Mesenchymal stem cell (in vitro differentiated cells and primary cell): ENCODE measurements around the gene TPPP.

ENCODE experiments used
- DNase-seq: peaks from one replicate; pipeline ENCODE4 v3.0.0-alpha.2; 2013
- H2AFZ ChIP-seq: one replicate; pipeline ENCODE4 v1.6.1; 2013; ENCODE audit warnings: low read depth, mild to moderate bottlenecking, control low read depth, inconsistent platforms, low read length, moderate library complexity
- H2AK5ac ChIP-seq: 2 replicates; pipeline ENCODE4 v1.6.1; 2013; ENCODE audit warnings: low read length, moderate library complexity, mild to moderate bottlenecking, inconsistent platforms; ENCODE audit not compliant: severe bottlenecking
- H2BK120ac ChIP-seq: one replicate; pipeline ENCODE4 v1.6.1; 2013; ENCODE audit warnings: low read depth, mild to moderate bottlenecking, inconsistent platforms, low read length, moderate library complexity
- H2BK12ac ChIP-seq, 2 experiments: one replicate each; pipeline ENCODE4 v1.6.1; 2013; ENCODE audit warnings: inconsistent platforms in 2 of 2, low read length in 2 of 2, mild to moderate bottlenecking in 2 of 2, moderate library complexity in 2 of 2, control low read depth in 1 of 2
- H2BK15ac ChIP-seq: one replicate; pipeline ENCODE4 v1.6.1; 2013; ENCODE audit warnings: mild to moderate bottlenecking, low read depth, inconsistent platforms; ENCODE audit not compliant: poor library complexity, severe bottlenecking
- H2BK5ac ChIP-seq: 2 replicates; pipeline ENCODE4 v1.6.1; 2013; ENCODE audit warnings: low read depth, mild to moderate bottlenecking, low read length, control low read depth, inconsistent platforms; ENCODE audit not compliant: poor library complexity, severe bottlenecking
- H3K14ac ChIP-seq, 2 experiments: one replicate each; pipeline ENCODE4 v1.6.1; 2013; ENCODE audit warnings: inconsistent platforms in 2 of 2, low read length in 2 of 2, control low read depth in 1 of 2, mild to moderate bottlenecking in 1 of 2, moderate library complexity in 1 of 2
- H3K18ac ChIP-seq, 2 experiments: one replicate each; pipeline ENCODE4 v1.6.1; 2013; ENCODE audit warnings: inconsistent platforms in 2 of 2, low read length in 2 of 2, control low read depth in 1 of 2, low read depth in 1 of 2, mild to moderate bottlenecking in 1 of 2
- H3K23ac ChIP-seq, 2 experiments: one replicate each; pipeline ENCODE4 v1.6.1; 2013; ENCODE audit warnings: inconsistent platforms in 2 of 2, low read length in 2 of 2, mild to moderate bottlenecking in 2 of 2, moderate library complexity in 2 of 2, control low read depth in 1 of 2
- H3K27ac ChIP-seq: 2 replicates; pipeline ENCODE4 v1.5.1; 2013; ENCODE audit warnings: mild to moderate bottlenecking, moderate library complexity, low read length, control low read depth, inconsistent platforms; ENCODE audit not compliant: poor library complexity, severe bottlenecking
- H3K27me3 ChIP-seq, 2 experiments: 2 replicates each; pipeline versions ENCODE4 v1.6.1 to v1.7.0; 2013; ENCODE audit warnings: low read length in 2 of 2, mild to moderate bottlenecking in 2 of 2, moderate library complexity in 2 of 2, control low read depth in 1 of 2, inconsistent platforms in 1 of 2; ENCODE audit not compliant: control insufficient read depth in 1 of 2, insufficient read depth in 1 of 2
- H3K36me3 ChIP-seq, 2 experiments: 2 replicates each; pipeline versions ENCODE4 v1.6.1 to v1.7.0; 2013; ENCODE audit warnings: low read length in 2 of 2, control low read depth in 1 of 2, inconsistent platforms in 1 of 2, low read depth in 1 of 2, mild to moderate bottlenecking in 1 of 2; ENCODE audit not compliant: insufficient read depth in 2 of 2, control insufficient read depth in 1 of 2
- H3K4ac ChIP-seq, 2 experiments: one replicate each; pipeline ENCODE4 v1.6.1; 2013; ENCODE audit warnings: inconsistent platforms in 2 of 2, low read length in 2 of 2, mild to moderate bottlenecking in 2 of 2, moderate library complexity in 2 of 2, control low read depth in 1 of 2, low read depth in 1 of 2
- H3K4me1 ChIP-seq: 2 replicates; pipeline ENCODE4 v1.6.1; 2013; ENCODE audit warnings: low read depth, low read length, control low read depth; ENCODE audit not compliant: control insufficient read depth, insufficient read depth
- H3K4me2 ChIP-seq: 2 replicates; pipeline ENCODE4 v1.6.1; 2013; ENCODE audit warnings: low read length, mild to moderate bottlenecking, inconsistent platforms; ENCODE audit not compliant: poor library complexity, severe bottlenecking
- H3K4me3 ChIP-seq, 2 experiments: 2 replicates each; pipeline versions ENCODE4 v1.5.1 to v1.7.0; 2013; ENCODE audit warnings: low read length in 2 of 2, mild to moderate bottlenecking in 2 of 2, control low read depth in 1 of 2, low read depth in 1 of 2; ENCODE audit not compliant: insufficient read depth in 1 of 2
- H3K79me1 ChIP-seq: replicated peaks from 2 replicates; pipeline ENCODE4 v1.6.1; 2013; ENCODE audit warnings: mild to moderate bottlenecking, control low read depth, low read length, inconsistent platforms; ENCODE audit not compliant: poor library complexity, severe bottlenecking
- H3K9ac ChIP-seq: 2 replicates; pipeline ENCODE4 v1.7.0; 2013; ENCODE audit warnings: mild to moderate bottlenecking, low read length, moderate library complexity
- H3K9me3 ChIP-seq: 2 replicates; pipeline ENCODE4 v1.7.0; 2013; ENCODE audit warnings: mild to moderate bottlenecking, low read length; ENCODE audit not compliant: control insufficient read depth
- H4K8ac ChIP-seq: one replicate; pipeline ENCODE4 v1.6.1; 2013; ENCODE audit warnings: inconsistent platforms, mild to moderate bottlenecking, low read length, moderate library complexity
- H4K91ac ChIP-seq: one replicate; pipeline ENCODE4 v1.6.1; 2013; ENCODE audit warnings: mild to moderate bottlenecking, low read length, inconsistent platforms
- WGBS: methylation state at CpG from one replicate; pipeline ENCODE4 v1.1.7; 2013; ENCODE audit warnings: mixed read lengths; 5-methylcytosine and 5-hydroxymethylcytosine counted together

TPPP gene

GRCh38 chr5:637581-638450 lies 55.3 kb downstream of the TPPP start:
- Histone ChIP-seq H3K23ac (no peak overlapping the region), H4K8ac (no peak overlapping the region)

DNA sequence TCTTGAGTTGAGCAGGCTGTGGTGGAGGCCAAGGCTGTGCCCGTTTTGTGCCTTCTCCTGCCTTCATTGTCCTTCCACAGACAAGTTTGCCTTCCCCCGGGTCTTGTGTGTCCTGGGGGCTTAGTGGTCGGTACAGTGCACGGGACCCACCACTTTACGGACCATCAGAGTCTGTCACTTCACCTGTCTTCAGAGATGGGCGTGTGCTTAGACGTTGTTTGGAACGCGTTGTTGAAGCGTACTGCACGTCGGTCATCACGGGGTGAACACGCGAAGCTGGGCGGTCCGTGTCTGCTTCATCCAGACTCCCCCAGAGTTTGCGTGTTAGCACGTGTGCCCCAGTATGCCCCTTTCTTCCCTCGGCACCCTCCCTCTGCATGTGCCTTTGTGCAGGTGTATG lies 56.2 kb downstream of the TPPP start:
- Histone ChIP-seq H2BK12ac (no peak overlapping the region), H4K8ac (no peak overlapping the region), H3K79me1 (peaks cover 8% of the 10 kb centered on the region), H2BK5ac (no peak overlapping the region), H3K4me2 (no peak overlapping the region), H3K36me3 (peaks cover 28 to 71% of the 10 kb centered on the region in 2 experiments), H3K4me3 (peak overlapping the region in 1 of 2 experiments; percentile 11), H3K23ac (no peak overlapping the region), H2BK120ac (no peak overlapping the region), H3K27me3 (no peaks in the 10 kb centered on the region), H2AK5ac (no peak overlapping the region), H4K91ac (no peak overlapping the region), H3K4me1 (no peaks in the 10 kb centered on the region), H3K18ac (no peak overlapping the region), H3K9me3 (no peaks in the 10 kb centered on the region), H3K4ac (no peak overlapping the region), H3K14ac (no peak overlapping the region), H3K27ac (no peak overlapping the region), H2AFZ (no peak overlapping the region), H2BK15ac (no peak overlapping the region), H3K9ac (no peak overlapping the region)
- WGBS = 88% methylated on average over 20 of the region's 20 CpGs
- no peak for DNase-seq

More at GRCh38 chr5:637581-638450, 55.3 kb downstream of the TPPP start:
- H3K9ac ChIP-seq = no peak overlapping the region
- H2BK12ac ChIP-seq = no peak overlapping the region
- H2BK15ac ChIP-seq = no peak overlapping the region
- no peak overlapping the region for H3K4me3 ChIP-seq
- no peak overlapping the region for H2AK5ac ChIP-seq
- H2AFZ ChIP-seq = no peak overlapping the region
- no peak overlapping the region for H2BK5ac ChIP-seq
- H3K14ac ChIP-seq = no peak overlapping the region
- no peak overlapping the region for H3K4me2 ChIP-seq
- H3K9me3 ChIP-seq = no peaks in the 10 kb centered on the region
- WGBS = 98% methylated on average over 42 of the region's 42 CpGs
- DNase-seq = no peak
- peaks cover 28 to 78% of the 10 kb centered on the region in 2 experiments for H3K36me3 ChIP-seq
- no peak overlapping the region for H3K4ac ChIP-seq
- H3K27me3 ChIP-seq = no peaks in the 10 kb centered on the region
- H2BK120ac ChIP-seq = no peak overlapping the region
- H4K91ac ChIP-seq = no peak overlapping the region
- H3K27ac ChIP-seq = no peak overlapping the region
- no peaks in the 10 kb centered on the region for H3K4me1 ChIP-seq
- H3K18ac ChIP-seq = no peak overlapping the region
- H3K79me1 ChIP-seq = peaks cover 8% of the 10 kb centered on the region

DNA sequence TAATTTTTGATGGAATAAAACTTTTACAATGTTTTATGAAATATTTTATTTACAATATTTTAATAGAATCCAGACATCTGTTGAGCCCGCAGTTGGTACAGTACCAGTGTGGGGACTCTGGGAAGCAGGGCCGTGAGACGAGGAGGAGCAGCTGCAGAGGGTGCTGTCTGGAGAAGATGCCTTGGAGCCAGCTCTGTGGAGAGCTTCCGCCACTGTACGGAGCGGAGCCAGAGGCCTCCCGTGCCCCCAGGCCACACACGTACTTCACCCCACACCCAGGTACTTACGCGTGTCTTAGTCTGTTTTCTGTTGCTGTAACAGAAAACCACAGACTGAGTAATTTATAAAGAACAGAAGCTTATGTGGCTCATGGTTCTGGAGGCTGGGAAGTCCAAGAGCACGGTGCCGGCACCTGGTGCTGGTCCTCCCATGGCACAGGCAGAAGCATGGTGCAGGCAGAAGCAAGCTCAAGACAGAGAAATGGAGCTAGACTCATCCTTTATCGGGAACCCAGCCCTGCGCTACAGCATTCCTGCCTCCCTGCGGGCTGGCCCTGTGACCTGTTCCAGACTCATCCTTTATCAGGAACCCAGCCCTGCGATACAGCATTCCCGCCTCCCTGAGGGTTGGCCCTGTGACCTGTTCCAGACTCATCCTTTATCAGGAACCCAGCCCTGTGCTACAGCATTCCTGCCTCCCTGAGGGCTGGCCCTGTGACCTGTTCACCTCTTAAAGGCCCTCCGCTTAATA lies 57.7 kb downstream of the TPPP start:
- Histone ChIP-seq H3K18ac (no peak overlapping the region), H3K14ac (no peak overlapping the region), H2BK12ac (no peak overlapping the region), H2BK120ac (no peak overlapping the region), H3K36me3 (peaks cover 24 to 60% of the 10 kb centered on the region in 2 experiments), H4K91ac (no peak overlapping the region), H3K9me3 (no peaks in the 10 kb centered on the region), H3K4me3 (no peak overlapping the region), H3K4me1 (no peaks in the 10 kb centered on the region), H4K8ac (no peak overlapping the region), H2AFZ (no peak overlapping the region), H3K9ac (no peak overlapping the region), H3K4ac (no peak overlapping the region), H3K79me1 (peaks cover 4% of the 10 kb centered on the region), H3K4me2 (no peak overlapping the region), H2BK5ac (no peak overlapping the region), H2AK5ac (no peak overlapping the region), H3K27me3 (no peaks in the 10 kb centered on the region), H3K23ac (no peak overlapping the region), H2BK15ac (no peak overlapping the region), H3K27ac (no peak overlapping the region)
- WGBS = 88% methylated on average over 18 of the region's 18 CpGs
- no peak for DNase-seq

- H2BK5ac ChIP-seq = no peak overlapping the region
- no peak overlapping the region for H2BK15ac ChIP-seq
- no peak overlapping the region for H3K18ac ChIP-seq
- no peak overlapping the region for H2BK12ac ChIP-seq
- DNase-seq = no peak
- H3K9me3 ChIP-seq = no peaks in the 10 kb centered on the region
- H3K4me1 ChIP-seq = no peaks in the 10 kb centered on the region
- peaks cover 4% of the 10 kb centered on the region for H3K79me1 ChIP-seq
- no peak overlapping the region for H3K4ac ChIP-seq
- H3K36me3 ChIP-seq = peaks cover 21 to 47% of the 10 kb centered on the region in 2 experiments
- WGBS = 94% methylated on average over 12 of the region's 12 CpGs
- no peaks in the 10 kb centered on the region for H3K27me3 ChIP-seq
- H3K23ac ChIP-seq = no peak overlapping the region
- H3K14ac ChIP-seq = no peak overlapping the region
- no peak overlapping the region for H3K4me2 ChIP-seq
- H3K9ac ChIP-seq = no peak overlapping the region
- no peak overlapping the region for H4K91ac ChIP-seq
- H2AK5ac ChIP-seq = no peak overlapping the region
- no peak overlapping the region for H3K27ac ChIP-seq
- no peak overlapping the region for H2BK120ac ChIP-seq
- no peak overlapping the region for H3K4me3 ChIP-seq
- no peak overlapping the region for H4K8ac ChIP-seq
- no peak overlapping the region for H2AFZ ChIP-seq
These were observed 59.0 kb downstream of the TPPP start for GRCh38 chr5:634191-634590.
